Uterus (tissue), 4 donors: Measurements from ENCODE around the gene NCAM2. TPM values are rescaled to one million over a fixed set of nuclear protein-coding genes. Genes with fewer than 3 reads are reported as not detected.

Experiments used
- DNase-seq, 2 donors: peaks; one replicate each; pipeline ENCODE4 v3.0.0-alpha.2; 2019 to 2020
- H3K27ac ChIP-seq, 2 donors: fragments of 200-600 bp; sonication (generic); 1 replicate in 1 of 2; 2 replicates in 1 of 2; pipeline ENCODE4 v1.5.1; 2016 to 2018
- H3K27me3 ChIP-seq, 2 donors: fragments of 200-600 bp; sonication (generic); one replicate each; pipeline ENCODE4 v1.5.1; 2018 to 2019; ENCODE audit warnings: control low read depth in 1 of 2
- H3K36me3 ChIP-seq, 2 donors: fragments of 200-600 bp; sonication (generic); one replicate each; pipeline ENCODE4 v1.5.1; 2019; ENCODE audit warnings: control low read depth in 1 of 2
- H3K4me1 ChIP-seq, 2 donors: fragments of 200-600 bp; sonication (generic); one replicate each; pipeline ENCODE4 v1.5.1; 2018 to 2019; ENCODE audit warnings: control low read depth in 1 of 2
- H3K4me3 ChIP-seq, 2 donors: fragments of 200-600 bp; sonication (generic); 1 replicate in 1 of 2; 2 replicates in 1 of 2; pipeline ENCODE4 v1.5.1; 2018 to 2019; ENCODE audit warnings: mild to moderate bottlenecking in 1 of 2
- H3K9me3 ChIP-seq, 2 donors: fragments of 200-600 bp; sonication (generic); one replicate each; pipeline ENCODE4 v1.5.1; 2019; ENCODE audit warnings: control low read depth in 1 of 2
- POLR2A ChIP-seq, 2 donors: fragments of 450-650 bp; IDR thresholded peaks; one replicate each; pipeline ENCODE4 v1.6.1; 2016; ENCODE audit warnings: antibody characterized with exemption in 2 of 2, mild to moderate bottlenecking in 1 of 2, moderate library complexity in 1 of 2
- intact Hi-C: fragments of 100-400 bp; cut with DNase I; formaldehyde crosslinking; loops from one replicate; pipeline ENCODE4 v1.15.1; 2023; ENCODE audit warnings: low total_unique reads
- total RNA-seq, 4 donors: library from RNA; depleted of rRNA in 3 of 4; stranded (reverse); fragments of >200 nt in 3 of 4; gene quantifications; one replicate each; pipeline versions ENCODE4 v1.1.0 to v1.2.4, GENCODE V29; 2014 to 2023
- TF ChIP-seq, protein P1 (sequence below), 4 experiments: fragments of 200-600 bp in 2 of 4; fragments of 450-650 bp in 2 of 4; sonication (generic) in 2 of 4; IDR thresholded peaks; one replicate each; pipeline ENCODE4 v1.5.1; 2016 to 2019; ENCODE audit warnings: antibody characterized with exemption in 4 of 4, mild to moderate bottlenecking in 2 of 4, moderate library complexity in 1 of 4
- donor health status: DM: yes; HTN: yes; CAD: no.

The NCAM2 gene
- total RNA-seq, 4 donors from 2014 or later = 1.2 to 214 (median 26.1) TPM

DNA sequence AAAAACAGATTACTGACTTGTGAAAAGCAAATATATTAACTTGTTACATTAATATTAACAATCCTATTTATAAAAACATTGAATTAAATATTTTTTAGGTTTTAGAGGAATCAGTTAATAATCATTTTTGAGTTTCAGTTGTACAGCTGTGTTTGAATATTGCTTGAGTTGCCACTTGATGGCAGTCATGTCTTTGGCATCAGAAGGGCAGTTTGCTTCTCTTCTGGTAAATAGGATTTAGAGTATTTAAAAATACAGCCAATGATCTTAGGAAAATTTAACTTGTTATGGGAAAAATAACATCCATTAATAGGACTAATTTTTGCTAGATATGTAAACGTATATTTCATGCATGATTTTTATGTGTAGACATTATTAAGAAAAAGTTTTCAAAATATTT, 234.1 kb downstream of the NCAM2 start:
- TF ChIP-seq, protein P1, sequence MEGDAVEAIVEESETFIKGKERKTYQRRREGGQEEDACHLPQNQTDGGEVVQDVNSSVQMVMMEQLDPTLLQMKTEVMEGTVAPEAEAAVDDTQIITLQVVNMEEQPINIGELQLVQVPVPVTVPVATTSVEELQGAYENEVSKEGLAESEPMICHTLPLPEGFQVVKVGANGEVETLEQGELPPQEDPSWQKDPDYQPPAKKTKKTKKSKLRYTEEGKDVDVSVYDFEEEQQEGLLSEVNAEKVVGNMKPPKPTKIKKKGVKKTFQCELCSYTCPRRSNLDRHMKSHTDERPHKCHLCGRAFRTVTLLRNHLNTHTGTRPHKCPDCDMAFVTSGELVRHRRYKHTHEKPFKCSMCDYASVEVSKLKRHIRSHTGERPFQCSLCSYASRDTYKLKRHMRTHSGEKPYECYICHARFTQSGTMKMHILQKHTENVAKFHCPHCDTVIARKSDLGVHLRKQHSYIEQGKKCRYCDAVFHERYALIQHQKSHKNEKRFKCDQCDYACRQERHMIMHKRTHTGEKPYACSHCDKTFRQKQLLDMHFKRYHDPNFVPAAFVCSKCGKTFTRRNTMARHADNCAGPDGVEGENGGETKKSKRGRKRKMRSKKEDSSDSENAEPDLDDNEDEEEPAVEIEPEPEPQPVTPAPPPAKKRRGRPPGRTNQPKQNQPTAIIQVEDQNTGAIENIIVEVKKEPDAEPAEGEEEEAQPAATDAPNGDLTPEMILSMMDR (IDR thresholded peaks at IDR 0.05) = no peak
- no peak for TF ChIP-seq POLR2A (IDR thresholded peaks at IDR 0.05)
- no peak for DNase-seq
- no peaks in the 10 kb centered on the region for H3K9me3 ChIP-seq
- H3K4me1 ChIP-seq = no peaks in the 10 kb centered on the region
- no peak overlapping the region for H3K27ac ChIP-seq
- no peak overlapping the region for H3K4me3 ChIP-seq
- no peaks in the 10 kb centered on the region for H3K36me3 ChIP-seq
- no peaks in the 10 kb centered on the region for H3K27me3 ChIP-seq
- intact Hi-C loops = no loop called here

- H3K36me3 ChIP-seq = no peaks in the 10 kb centered on the region
- H3K27me3 ChIP-seq = no peaks in the 10 kb centered on the region
- H3K4me3 ChIP-seq = no peak overlapping the region
- TF ChIP-seq, protein P1 (IDR thresholded peaks at IDR 0.05) = no peak
- TF ChIP-seq POLR2A (IDR thresholded peaks at IDR 0.05) = no peak
- no peak for DNase-seq
- H3K27ac ChIP-seq = no peak overlapping the region
- H3K9me3 ChIP-seq = no peaks in the 10 kb centered on the region
- no peaks in the 10 kb centered on the region for H3K4me1 ChIP-seq
- intact Hi-C loops = no loop called here
These were observed 234.8 kb downstream of the NCAM2 start for GRCh38 chr21:21233051-21233450.

- no peak for TF ChIP-seq POLR2A (IDR thresholded peaks at IDR 0.05)
- no peaks in the 10 kb centered on the region for H3K9me3 ChIP-seq
- H3K27me3 ChIP-seq = no peaks in the 10 kb centered on the region
- H3K4me3 ChIP-seq = no peak overlapping the region
- intact Hi-C loops = no loop called here
- no peak overlapping the region for H3K27ac ChIP-seq
- H3K4me1 ChIP-seq = no peaks in the 10 kb centered on the region
- DNase-seq = no peak
- no peaks in the 10 kb centered on the region for H3K36me3 ChIP-seq
These were observed 238.8 kb downstream of the NCAM2 start for GRCh38 chr21:21236996-21237395.

- TF ChIP-seq POLR2A (IDR thresholded peaks at IDR 0.05) = no peak
- TF ChIP-seq, protein P1 (IDR thresholded peaks at IDR 0.05) = no peak
- Histone ChIP-seq H3K4me3 (no peak overlapping the region), H3K27ac (no peak overlapping the region), H3K27me3 (no peaks in the 10 kb centered on the region), H3K4me1 (no peaks in the 10 kb centered on the region), H3K36me3 (no peaks in the 10 kb centered on the region), H3K9me3 (no peaks in the 10 kb centered on the region)
- intact Hi-C loops = no loop called here
- DNase-seq = no peak
These were observed 240.6 kb downstream of the NCAM2 start for GRCh38 chr21:21238629-21239400.

- H3K4me3 ChIP-seq = no peak overlapping the region
- H3K4me1 ChIP-seq = no peaks in the 10 kb centered on the region
- H3K36me3 ChIP-seq = no peaks in the 10 kb centered on the region
- H3K27me3 ChIP-seq = no peaks in the 10 kb centered on the region
- H3K27ac ChIP-seq = no peak overlapping the region
- intact Hi-C loops = no loop called here
- H3K9me3 ChIP-seq = no peaks in the 10 kb centered on the region
- TF ChIP-seq POLR2A (IDR thresholded peaks at IDR 0.05) = no peak
- TF ChIP-seq, protein P1 (IDR thresholded peaks at IDR 0.05) = no peak
- DNase-seq = no peak
These were observed 243.2 kb downstream of the NCAM2 start for GRCh38 chr21:21241391-21241790.
